ENCODE measurements around the gene KRT5.

GRCh38 chr12:52551216-52551865 is 31.1 kb upstream of the KRT5 start:
- TF ChIP-seq POLR2A (IDR thresholded peaks at IDR 0.05), result no peak
- no peak for TF ChIP-seq CTCF (IDR thresholded peaks at IDR 0.05)

All from ovary (tissue), 3 donors.